KG1 (cell line): ENCODE measurements around the gene AURKA.
"Not testable (repeated sequence)": the region's sequence is repeated elsewhere in the genome, so short reads cannot be mapped to it uniquely, and the experiment has no call there.

Source experiments
- DNase-seq: peaks from one replicate; lab custom pipeline; 2025; lab: John Stamatoyannopoulos, UW

The AURKA gene

GRCh38 chr20:56391596-56392131 lies 351 bp downstream of the AURKA start:
- DNase-seq, result no peak

- no peak for DNase-seq
These were observed 978 bp downstream of the AURKA start for GRCh38 chr20:56391037-56391436.

- not testable (repeated sequence) for DNase-seq
These were observed 1.6 kb downstream of the AURKA start for GRCh38 chr20:56390396-56390795.

GRCh38 chr20:56389807-56390206 lies 2.2 kb downstream of the AURKA start:
- no peak for DNase-seq

GRCh38 chr20:56388882-56389281 lies 3.1 kb downstream of the AURKA start:
- no peak for DNase-seq

GRCh38 chr20:56386219-56386618 lies 5.8 kb downstream of the AURKA start:
- DNase-seq, result no peak

- DNase-seq, result no peak
These were observed 6.9 kb downstream of the AURKA start for GRCh38 chr20:56385130-56385529.

- no peak for DNase-seq
These were observed 8.7 kb downstream of the AURKA start for GRCh38 chr20:56383334-56383733.

- no peak for DNase-seq
These were observed 9.3 kb downstream of the AURKA start for GRCh38 chr20:56382696-56383095.

GRCh38 chr20:56381501-56381900 lies 10.5 kb downstream of the AURKA start:
- DNase-seq, result no peak

GRCh38 chr20:56380375-56380774 lies 11.6 kb downstream of the AURKA start:
- DNase-seq, result no peak

GRCh38 chr20:56378386-56378785 lies 13.6 kb downstream of the AURKA start:
- no peak for DNase-seq

GRCh38 chr20:56376331-56376730 lies 15.7 kb downstream of the AURKA start:
- DNase-seq, result no peak

- no peak for DNase-seq
These were observed 18.1 kb downstream of the AURKA start for GRCh38 chr20:56373942-56374341.

- DNase-seq, result no peak
These were observed 19.2 kb downstream of the AURKA start for GRCh38 chr20:56372850-56373249.

- DNase-seq, result no peak
These were observed 20.0 kb downstream of the AURKA start for GRCh38 chr20:56371977-56372376.

GRCh38 chr20:56369179-56369578 lies 22.8 kb downstream of the AURKA start:
- DNase-seq, result no peak

- DNase-seq, result no peak
These were observed 23.5 kb downstream of the AURKA start for GRCh38 chr20:56368351-56369134.

GRCh38 chr20:56363491-56363890 lies 28.5 kb downstream of the AURKA start:
- DNase-seq, result no peak

- DNase-seq, result no peak
These were observed 29.1 kb downstream of the AURKA start for GRCh38 chr20:56362833-56363413.

- no peak for DNase-seq
These were observed 30.1 kb downstream of the AURKA start for GRCh38 chr20:56361900-56362299.

GRCh38 chr20:56360908-56361205 lies 31.2 kb downstream of the AURKA start:
- DNase-seq, result no peak

GRCh38 chr20:56360133-56360907 lies 31.7 kb downstream of the AURKA start:
- no peak for DNase-seq
